Activated T-helper 1 cell treated with anti-CD3 and anti-CD28 coated beads, Interleukin-2, amount 50 U/mL, for 16 hours (primary cell): ENCODE measurements around the gene PPP4R3A.
"Not testable (repeated sequence)": the region's sequence is repeated elsewhere in the genome, so short reads cannot be mapped to it uniquely, and the experiment has no call there.

Experiments used
- DNase-seq, 2 donors: peaks; one replicate each; pipeline ENCODE4 v3.0.0-alpha.2; 2020; ENCODE audit warnings: low read depth in 1 of 2, low spot score in 1 of 2

PPP4R3A gene

DNA sequence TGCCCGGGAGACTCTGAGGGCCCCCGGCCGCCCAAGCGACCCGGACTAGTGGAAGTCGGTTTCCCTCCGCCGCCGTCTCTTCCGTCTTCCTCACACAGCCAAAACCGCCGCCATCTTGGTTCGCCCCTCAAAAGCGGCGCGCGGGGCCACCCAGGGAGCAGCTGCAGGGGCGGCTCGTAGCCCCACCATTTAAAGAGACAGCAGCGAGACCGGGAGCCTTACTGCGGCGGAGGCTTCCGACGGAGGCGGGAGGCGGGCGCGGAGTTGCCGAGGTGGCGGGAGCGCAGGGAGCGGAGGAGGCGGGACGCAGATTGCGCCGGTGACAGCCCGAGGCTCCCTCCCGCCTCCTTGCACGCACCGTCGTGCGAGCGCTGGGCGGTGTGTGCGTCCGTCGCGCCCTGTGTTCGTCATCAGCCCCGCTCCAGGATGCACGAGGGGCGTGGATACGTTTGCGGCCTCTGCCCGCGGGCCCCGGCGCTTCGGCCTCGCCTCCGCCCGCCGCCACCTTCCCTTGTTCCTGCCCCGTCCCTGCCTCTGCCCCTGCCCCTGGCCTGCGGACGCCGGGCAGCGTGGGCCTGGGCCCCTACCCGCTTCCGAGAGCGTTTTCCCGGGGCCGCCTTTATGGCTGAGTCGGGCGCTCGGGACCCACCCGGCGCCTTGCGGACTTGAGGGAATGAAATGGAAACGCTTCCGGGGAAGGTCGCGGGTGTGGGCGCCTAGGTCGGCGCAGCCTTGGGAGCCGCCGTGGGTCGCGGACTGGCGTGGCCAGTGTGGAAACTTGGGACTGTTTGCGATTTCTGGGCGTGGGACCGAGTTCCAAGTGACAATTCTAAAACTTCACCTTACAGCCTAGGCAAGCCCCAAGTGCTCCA, at the start of gene PPP4R3A:
PPP4R3A (minus strand) TSS at position 140 of the 872 bp plus-strand sequence. CDS start 663 bp downstream, outside the sequence.
- DNase-seq = peak; percentile 79 to 91

GRCh38 chr14:91555531-91555930, 45.4 kb upstream of the PPP4R3A start:
- DNase-seq = no peak

- DNase-seq = no peak
These were observed 44.6 kb upstream of the PPP4R3A start for GRCh38 chr14:91554535-91555332.

DNA sequence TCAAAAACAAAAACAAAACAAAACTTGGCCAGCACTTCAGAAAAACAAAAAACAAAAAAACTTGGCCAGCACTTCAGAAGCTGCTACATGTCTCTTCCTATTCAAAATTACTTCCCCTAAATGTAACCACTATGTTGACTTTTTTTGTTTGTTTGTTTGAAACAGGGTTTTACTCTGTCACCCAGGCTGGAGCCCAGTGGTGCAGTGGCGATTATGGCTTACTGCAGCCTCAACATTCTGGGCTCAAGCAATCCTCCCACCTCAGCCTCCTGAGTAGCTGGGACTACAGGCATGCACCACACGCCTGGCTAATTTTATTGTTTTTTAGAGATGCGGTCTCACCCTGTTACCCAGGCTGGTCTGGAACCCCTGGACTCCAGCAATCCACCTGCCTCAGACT, 38.0 kb upstream of the PPP4R3A start:
- DNase-seq = no peak

GRCh38 chr14:91545946-91546716, 36.0 kb upstream of the PPP4R3A start:
- DNase-seq = no peak

DNA sequence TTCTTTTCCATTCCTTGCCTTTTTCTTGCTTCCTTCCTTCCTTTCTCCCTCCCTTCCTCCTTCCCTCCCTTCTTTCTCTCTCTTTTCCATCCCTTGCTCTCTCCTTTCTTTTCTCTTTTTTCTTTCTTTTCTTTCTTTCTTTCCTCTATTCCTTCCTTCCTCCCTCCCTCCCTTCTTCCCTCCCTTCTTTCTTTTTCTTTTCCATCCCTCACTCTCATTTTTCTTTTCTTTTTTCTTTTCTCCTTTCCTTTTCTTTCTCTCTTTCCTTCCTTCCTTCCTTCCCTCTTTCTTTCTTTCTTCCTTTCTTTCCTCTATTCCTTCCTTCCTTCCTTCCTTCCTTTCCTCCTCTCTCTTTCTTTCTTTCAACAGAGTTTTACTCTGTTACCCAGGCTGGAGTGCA, 35.1 kb upstream of the PPP4R3A start:
- DNase-seq = no peak

DNA sequence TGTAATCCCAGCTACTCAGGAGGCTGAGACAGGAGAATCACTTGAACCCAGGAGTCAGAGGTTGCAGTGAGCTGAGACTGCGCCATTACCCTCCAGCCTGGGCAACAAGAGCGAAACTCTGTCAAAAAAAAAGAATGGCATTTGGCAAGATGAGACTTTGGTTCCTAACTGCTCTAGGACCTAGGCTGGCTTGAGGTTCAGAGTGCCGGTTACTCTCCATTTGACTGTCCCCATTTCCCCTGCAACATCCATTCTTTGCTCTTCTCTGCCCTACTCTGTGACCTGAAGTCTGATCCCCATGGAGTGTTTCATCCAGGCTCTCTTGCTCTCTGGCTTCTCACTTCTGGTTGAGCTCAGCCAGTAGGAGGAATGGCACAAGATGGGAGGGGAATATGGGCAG, 26.2 kb upstream of the PPP4R3A start:
- no peak for DNase-seq

DNA sequence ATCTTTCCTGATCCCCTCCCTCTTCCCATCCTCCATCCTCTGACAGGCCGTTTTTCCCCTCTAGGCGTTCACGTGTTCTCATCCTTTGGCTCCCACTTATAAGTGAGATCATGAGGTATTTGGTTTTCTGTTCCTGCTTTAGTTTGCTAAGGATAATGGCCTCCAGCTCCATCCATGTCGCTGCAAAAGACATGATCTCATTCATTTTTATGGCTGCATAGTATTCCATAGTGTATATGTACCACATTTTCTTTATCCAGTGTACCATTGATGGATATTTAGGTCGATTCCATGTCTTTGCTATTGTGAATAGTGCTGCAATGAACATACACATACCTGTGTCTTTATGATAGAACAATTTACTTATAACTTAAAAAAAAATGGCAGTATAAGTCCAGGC, 23.9 kb upstream of the PPP4R3A start:
- not testable (repeated sequence) for DNase-seq

DNA sequence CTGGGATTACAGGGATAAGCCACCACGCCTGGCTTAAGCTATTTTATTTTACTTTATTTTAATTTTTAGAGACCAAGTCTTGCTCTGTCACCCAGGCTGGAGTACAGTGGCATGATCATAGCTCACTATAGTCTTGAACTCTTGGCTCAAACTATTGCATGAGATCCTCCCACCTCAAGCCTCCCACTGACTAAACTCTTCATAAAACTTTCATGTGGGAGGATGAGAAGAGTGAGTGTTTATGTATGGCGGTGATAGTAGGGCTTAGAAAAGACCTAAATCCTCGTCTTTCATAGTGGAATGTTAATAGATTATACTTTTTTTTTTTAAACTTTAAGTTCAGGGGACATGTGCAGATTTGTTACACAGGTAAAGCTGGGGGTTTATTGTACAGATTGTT, 23.5 kb upstream of the PPP4R3A start:
- no peak for DNase-seq

GRCh38 chr14:91523972-91524371, 13.9 kb upstream of the PPP4R3A start:
- DNase-seq = no peak

GRCh38 chr14:91521061-91521640, 11.0 kb upstream of the PPP4R3A start:
- no peak for DNase-seq

DNA sequence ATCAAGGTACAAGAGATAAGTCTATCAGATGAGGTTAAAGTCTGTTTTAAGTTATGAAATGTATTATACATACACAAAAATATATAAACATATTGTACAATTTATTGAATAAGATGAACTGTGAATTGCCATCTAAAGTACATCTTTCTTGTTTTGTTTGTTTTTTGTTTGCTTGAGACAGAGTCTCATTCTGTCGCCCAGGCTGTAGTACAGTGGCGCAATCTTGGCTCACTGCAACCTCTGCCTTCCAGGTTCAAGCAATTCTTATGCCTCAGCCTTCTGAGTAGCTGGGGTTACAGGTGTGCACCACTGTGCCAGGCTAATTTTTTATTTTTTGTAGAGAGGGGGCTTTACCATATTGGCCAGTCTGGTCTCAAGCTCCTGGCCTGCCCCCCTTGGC, 10.0 kb upstream of the PPP4R3A start:
- no peak for DNase-seq

GRCh38 chr14:91519239-91520036, 9.3 kb upstream of the PPP4R3A start:
- no peak for DNase-seq

- DNase-seq = no peak
These were observed 6.7 kb upstream of the PPP4R3A start for GRCh38 chr14:91516663-91517388.

DNA sequence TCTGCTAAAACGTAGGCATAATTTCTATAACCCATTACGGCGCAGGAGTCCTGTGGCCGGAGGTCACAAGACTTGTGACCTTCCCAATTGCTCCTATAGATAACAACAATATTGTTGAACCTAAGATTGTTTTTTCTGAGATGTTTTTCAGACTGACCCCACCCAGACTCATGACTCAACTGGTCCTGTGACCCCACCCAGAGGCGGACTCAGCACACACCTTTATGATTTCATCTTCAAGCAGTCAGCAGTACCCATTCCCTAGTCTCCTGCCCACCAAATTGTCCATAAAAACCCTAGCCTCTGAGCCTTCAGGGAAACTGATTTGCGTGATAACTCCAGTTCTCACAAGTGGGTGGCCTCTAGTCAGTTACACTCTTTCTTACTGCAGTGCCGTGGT, 5.9 kb upstream of the PPP4R3A start:
- DNase-seq = no peak

- no peak for DNase-seq
These were observed 903 bp upstream of the PPP4R3A start for GRCh38 chr14:91511043-91511383.

- DNase-seq = no peak
These were observed 286 bp downstream of the PPP4R3A start for GRCh38 chr14:91509878-91510170.

DNA sequence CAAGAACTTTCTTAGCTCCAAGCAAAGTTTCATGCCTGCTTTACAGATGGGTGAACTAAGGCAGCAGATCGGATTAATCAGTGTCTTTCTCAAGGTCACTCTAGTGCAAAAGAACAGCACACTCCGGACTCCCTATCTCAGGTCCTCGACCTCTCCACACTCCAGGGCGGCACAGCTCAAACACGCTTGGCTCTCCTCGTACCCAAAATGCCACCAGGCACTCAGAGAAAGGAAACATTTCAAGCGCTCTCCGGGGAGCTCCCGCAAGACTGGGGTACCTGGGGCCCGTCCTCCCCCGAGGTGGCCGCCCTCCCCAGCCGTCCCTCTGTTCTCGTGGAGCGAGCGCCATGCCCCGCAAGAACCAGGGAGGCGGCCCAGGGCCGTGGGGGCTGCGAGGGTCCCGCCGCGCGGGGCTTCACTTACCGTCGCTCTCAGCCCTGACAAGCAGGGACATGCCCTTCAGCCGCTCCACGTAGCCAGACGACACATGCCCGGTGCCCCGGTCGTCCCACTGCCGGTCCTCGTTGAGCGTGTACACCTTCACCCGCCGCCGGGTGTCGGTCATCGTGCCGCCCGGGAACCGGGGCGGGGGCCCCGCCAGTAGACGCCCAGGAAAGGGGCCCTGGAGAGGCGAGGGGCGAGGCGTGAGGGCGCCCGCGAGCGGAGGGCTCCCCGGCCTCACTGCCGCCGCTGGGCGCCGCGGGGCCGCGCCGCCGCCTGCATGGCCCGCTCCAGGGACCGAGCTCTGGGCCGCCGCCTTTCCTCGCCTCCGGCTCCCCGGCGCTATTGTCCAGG, 830 bp downstream of the PPP4R3A start:
- DNase-seq = peak; percentile 8 to 34

GRCh38 chr14:91508105-91508504, 2.0 kb downstream of the PPP4R3A start:
- DNase-seq = no peak
